Measurements from ENCODE around the gene TBC1D22A. TPM values are rescaled to one million over a fixed set of nuclear protein-coding genes. Genes with fewer than 3 reads are reported as not detected.

Gene TBC1D22A
- total RNA-seq, 2 experiments from 2014 or later, result 22.3 to 43.9 TPM

DNA sequence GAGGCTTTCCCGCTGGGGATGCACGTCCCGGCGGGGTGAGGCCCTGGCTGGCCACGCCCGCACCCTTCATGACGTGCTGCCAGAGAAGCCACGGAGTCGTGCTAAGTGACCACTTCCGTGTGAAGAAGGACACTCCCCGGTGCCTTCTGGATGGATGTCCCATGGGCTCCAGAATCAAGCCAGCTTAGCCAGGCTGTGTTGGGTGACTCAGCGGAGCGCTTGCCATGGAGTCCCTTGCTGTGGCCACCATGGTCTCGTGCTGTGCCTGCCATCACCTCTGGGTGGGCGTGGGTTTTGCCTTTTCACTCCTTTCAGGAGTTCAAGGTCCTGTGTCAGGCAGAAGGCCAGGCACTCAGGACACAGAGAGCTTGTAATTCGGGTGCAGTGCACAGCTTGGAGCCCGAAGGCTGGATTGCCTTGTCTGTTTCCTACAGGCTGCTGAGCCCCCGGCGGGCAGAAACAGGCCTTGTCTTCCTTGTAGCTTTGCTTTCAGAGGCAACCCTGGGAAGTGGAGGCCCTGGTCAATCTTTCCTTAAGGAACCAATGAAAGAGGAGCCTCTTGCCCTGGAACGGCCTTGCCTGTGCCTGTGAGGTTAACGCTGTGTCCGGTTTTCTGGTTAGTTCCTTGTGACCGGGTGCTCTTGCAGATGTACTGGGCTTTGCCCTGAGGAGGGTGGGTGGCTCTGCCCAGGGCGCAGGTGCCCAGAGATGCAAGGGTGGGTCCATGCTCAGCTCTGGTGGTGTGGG lies 268.6 kb downstream of the TBC1D22A start:
- Histone ChIP-seq H2AFZ (ENCODE audit: low read length) (no peak overlapping the region), H3K79me2 (ENCODE audit: insufficient read depth, low read depth, low read length) (no peaks in the 10 kb centered on the region), H3K27ac (ENCODE audit: low read depth, low read length, poor library complexity, severe bottlenecking) (no peak overlapping the region), H3K36me3 (ENCODE audit: insufficient read depth, low read length) (no peaks in the 10 kb centered on the region), H3K9me3 (ENCODE audit: low read length) (no peaks in the 10 kb centered on the region), H3K4me3 (ENCODE audit: low read depth, low read length, poor library complexity, severe bottlenecking) (no peak overlapping the region), H3K4me2 (ENCODE audit: low read length) (no peak overlapping the region), H4K20me1 (ENCODE audit: insufficient read depth, low read length) (no peaks in the 10 kb centered on the region), H3K4me1 (ENCODE audit: insufficient read depth, low read length, poor library complexity, severe bottlenecking) (no peaks in the 10 kb centered on the region), H3K9me2 (ENCODE audit: insufficient read depth, low read length) (no peaks in the 10 kb centered on the region)
- ChIA-PET CTCF (ENCODE audit: unreplicated experiment) (no interaction called here), POLR2A (no interaction called here)
- intact Hi-C loops (cut with micrococcal nuclease; ENCODE audit: unreplicated experiment), result no loop called here
- no peak for TF ChIP-seq EZH2phosphoT487 (IDR thresholded peaks at IDR 0.05; ENCODE audit: borderline replicate concordance, low read depth, low read length)
- TF ChIP-seq, protein P1, sequence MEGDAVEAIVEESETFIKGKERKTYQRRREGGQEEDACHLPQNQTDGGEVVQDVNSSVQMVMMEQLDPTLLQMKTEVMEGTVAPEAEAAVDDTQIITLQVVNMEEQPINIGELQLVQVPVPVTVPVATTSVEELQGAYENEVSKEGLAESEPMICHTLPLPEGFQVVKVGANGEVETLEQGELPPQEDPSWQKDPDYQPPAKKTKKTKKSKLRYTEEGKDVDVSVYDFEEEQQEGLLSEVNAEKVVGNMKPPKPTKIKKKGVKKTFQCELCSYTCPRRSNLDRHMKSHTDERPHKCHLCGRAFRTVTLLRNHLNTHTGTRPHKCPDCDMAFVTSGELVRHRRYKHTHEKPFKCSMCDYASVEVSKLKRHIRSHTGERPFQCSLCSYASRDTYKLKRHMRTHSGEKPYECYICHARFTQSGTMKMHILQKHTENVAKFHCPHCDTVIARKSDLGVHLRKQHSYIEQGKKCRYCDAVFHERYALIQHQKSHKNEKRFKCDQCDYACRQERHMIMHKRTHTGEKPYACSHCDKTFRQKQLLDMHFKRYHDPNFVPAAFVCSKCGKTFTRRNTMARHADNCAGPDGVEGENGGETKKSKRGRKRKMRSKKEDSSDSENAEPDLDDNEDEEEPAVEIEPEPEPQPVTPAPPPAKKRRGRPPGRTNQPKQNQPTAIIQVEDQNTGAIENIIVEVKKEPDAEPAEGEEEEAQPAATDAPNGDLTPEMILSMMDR (conservative IDR thresholded peaks at IDR 0.05; ENCODE audit: low read length), result no peak
- no TSS peak for BruUV-seq (replicated peaks)
- no peak for DNase-seq (ENCODE audit: low spot score)

DNA sequence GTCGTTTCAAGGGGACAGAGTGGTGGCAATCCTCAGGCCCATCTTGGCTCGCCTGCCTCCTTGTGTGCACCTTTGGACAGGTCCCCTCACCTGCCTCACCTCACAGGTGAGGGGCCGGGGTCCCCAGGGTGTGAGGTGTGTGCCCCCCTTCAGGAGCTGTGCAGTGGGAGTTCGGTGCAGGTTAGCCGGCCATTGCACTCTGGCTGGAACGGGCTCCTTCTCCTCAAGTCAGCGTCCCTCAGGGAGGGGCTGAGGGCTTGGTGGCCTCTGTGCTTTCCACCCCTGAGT lies 269.1 kb downstream of the TBC1D22A start:
- CTCF ChIA-PET (ENCODE audit: unreplicated experiment), result no interaction called here
- H2AFZ ChIP-seq (ENCODE audit: low read length), result no peak overlapping the region
- POLR2A ChIA-PET, result no interaction called here
- DNase-seq (ENCODE audit: low spot score), result no peak
- TF ChIP-seq EZH2phosphoT487 (IDR thresholded peaks at IDR 0.05; ENCODE audit: borderline replicate concordance, low read depth, low read length), result no peak
- TF ChIP-seq, protein P1 (conservative IDR thresholded peaks at IDR 0.05; ENCODE audit: low read length), result no peak
- no peak overlapping the region for H3K4me2 ChIP-seq (ENCODE audit: low read length)
- no peaks in the 10 kb centered on the region for H4K20me1 ChIP-seq (ENCODE audit: insufficient read depth, low read length)
- H3K36me3 ChIP-seq (ENCODE audit: insufficient read depth, low read length), result no peaks in the 10 kb centered on the region
- H3K9me3 ChIP-seq (ENCODE audit: low read length), result no peaks in the 10 kb centered on the region
- intact Hi-C loops (cut with micrococcal nuclease; ENCODE audit: unreplicated experiment), result no loop called here
- H3K4me1 ChIP-seq (ENCODE audit: insufficient read depth, low read length, poor library complexity, severe bottlenecking), result no peaks in the 10 kb centered on the region
- no peak overlapping the region for H3K4me3 ChIP-seq (ENCODE audit: low read depth, low read length, poor library complexity, severe bottlenecking)
- no peak overlapping the region for H3K27ac ChIP-seq (ENCODE audit: low read depth, low read length, poor library complexity, severe bottlenecking)
- no TSS peak for BruUV-seq (replicated peaks)
- H3K79me2 ChIP-seq (ENCODE audit: insufficient read depth, low read depth, low read length), result no peaks in the 10 kb centered on the region
- H3K9me2 ChIP-seq (ENCODE audit: insufficient read depth, low read length), result no peaks in the 10 kb centered on the region

DNA sequence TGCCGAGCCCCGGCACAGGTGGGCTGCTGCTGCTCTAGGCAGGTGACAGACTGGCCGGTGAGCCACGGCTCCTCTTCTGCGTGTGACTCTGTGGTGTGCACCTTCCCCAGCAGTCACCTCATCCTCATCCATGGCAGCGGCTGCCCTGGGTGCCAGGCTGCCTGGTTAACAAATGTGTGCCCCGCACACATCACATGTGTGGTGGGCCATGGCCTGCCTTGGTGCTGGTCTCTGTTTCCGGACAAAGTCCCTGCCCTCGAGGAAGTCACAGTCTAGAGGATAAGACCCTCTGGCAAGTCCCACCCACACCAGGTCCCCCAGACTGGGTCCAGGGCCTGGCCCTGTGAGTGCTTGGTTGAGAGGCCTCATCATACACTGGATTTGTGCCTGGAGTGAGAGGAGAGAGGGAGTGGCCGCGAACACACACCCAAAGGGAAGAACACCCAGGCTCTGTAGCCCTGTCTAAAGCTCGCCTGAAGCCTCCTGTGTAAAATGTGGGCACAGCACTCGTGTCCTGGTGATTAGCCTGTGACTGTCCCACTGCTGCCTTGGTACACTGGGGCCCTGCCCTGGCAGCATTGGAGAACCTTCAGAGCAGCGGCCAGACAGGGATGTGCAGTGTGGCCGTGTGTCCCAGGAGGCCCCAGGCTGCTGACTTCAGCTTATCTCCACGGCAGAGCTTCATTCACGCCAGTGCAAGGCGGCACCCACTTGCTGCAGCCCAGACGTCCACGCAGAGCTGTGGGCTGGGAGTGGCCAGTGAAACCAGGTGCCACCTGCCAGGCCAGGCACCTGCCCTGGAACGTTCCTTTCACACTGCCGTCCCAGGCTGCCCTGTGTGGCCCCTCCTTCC lies 269.9 kb downstream of the TBC1D22A start:
- Histone ChIP-seq H3K4me2 (ENCODE audit: low read length) (no peak overlapping the region), H4K20me1 (ENCODE audit: insufficient read depth, low read length) (no peaks in the 10 kb centered on the region), H3K27ac (ENCODE audit: low read depth, low read length, poor library complexity, severe bottlenecking) (no peak overlapping the region), H3K9me2 (ENCODE audit: insufficient read depth, low read length) (no peaks in the 10 kb centered on the region), H3K4me1 (ENCODE audit: insufficient read depth, low read length, poor library complexity, severe bottlenecking) (no peaks in the 10 kb centered on the region), H3K9me3 (ENCODE audit: low read length) (no peaks in the 10 kb centered on the region), H3K4me3 (ENCODE audit: low read depth, low read length, poor library complexity, severe bottlenecking) (no peak overlapping the region), H3K79me2 (ENCODE audit: insufficient read depth, low read depth, low read length) (no peaks in the 10 kb centered on the region), H3K36me3 (ENCODE audit: insufficient read depth, low read length) (no peaks in the 10 kb centered on the region), H2AFZ (ENCODE audit: low read length) (no peak overlapping the region)
- ChIA-PET CTCF (ENCODE audit: unreplicated experiment) (no interaction called here), POLR2A (no interaction called here)
- no peak for TF ChIP-seq EZH2phosphoT487 (IDR thresholded peaks at IDR 0.05; ENCODE audit: borderline replicate concordance, low read depth, low read length)
- TF ChIP-seq, protein P1 (conservative IDR thresholded peaks at IDR 0.05; ENCODE audit: low read length), result no peak
- no TSS peak for BruUV-seq (replicated peaks)
- DNase-seq (ENCODE audit: low spot score), result no peak
- intact Hi-C loops (cut with micrococcal nuclease; ENCODE audit: unreplicated experiment), result no loop called here

Measured in OCI-LY7 (cell line).